Naive thymus-derived CD4-positive, alpha-beta T cell (primary cell): ENCODE measurements around the gene CACNA2D4. TPM values are rescaled to one million over a fixed set of nuclear protein-coding genes. Genes with fewer than 3 reads are reported as not detected.

ENCODE experiments used
- ATAC-seq: fragments of 150-1000 bp; cut with Tn5 transposase; 2 replicates; pipeline ENCODE4 v1.10.0; 2021; ENCODE audit warnings: mild to moderate bottlenecking, moderate library complexity
- CTCF ChIA-PET: fragments of 350-600 bp; sonication (Branson Sonifier 250); formaldehyde crosslinking; loops from one replicate; lab custom pipeline; 2021; ENCODE audit warnings: antibody characterized with exemption; lab: Charles Lee
- POLR2A ChIA-PET: fragments of 350-600 bp; sonication (Branson Sonifier 250); formaldehyde crosslinking; loops from one replicate; lab custom pipeline; 2021; ENCODE audit warnings: antibody characterized with exemption, inconsistent platforms; lab: Charles Lee
- DNase-seq, 9 donors: peaks; one replicate each; pipeline versions ENCODE4 v3.0.0 to v3.0.0-alpha.2; 2020 to 2022; ENCODE audit warnings: mixed read lengths in 1 of 9
- H3K27ac ChIP-seq: one replicate; pipeline ENCODE4 v1.7.0; 2013; ENCODE audit warnings: mild to moderate bottlenecking, low read depth, low read length, moderate library complexity
- H3K27me3 ChIP-seq, 2 donors: one replicate each; pipeline ENCODE4 v1.7.0; 2013; ENCODE audit warnings: low read length in 2 of 2, mild to moderate bottlenecking in 2 of 2, moderate library complexity in 2 of 2; ENCODE audit not compliant: control insufficient read depth in 2 of 2, insufficient read depth in 2 of 2
- H3K36me3 ChIP-seq, 3 experiments: 1 replicate in 2 of 3; 2 replicates in 1 of 3; pipeline ENCODE4 v1.7.0; 2013; ENCODE audit warnings: low read length in 3 of 3, mild to moderate bottlenecking in 3 of 3, moderate library complexity in 1 of 3; ENCODE audit not compliant: insufficient read depth in 3 of 3, control insufficient read depth in 2 of 3
- H3K4me1 ChIP-seq, 2 donors: one replicate each; pipeline ENCODE4 v1.7.0; 2013; ENCODE audit warnings: low read length in 2 of 2, mild to moderate bottlenecking in 2 of 2, moderate library complexity in 1 of 2; ENCODE audit not compliant: control insufficient read depth in 2 of 2, insufficient read depth in 2 of 2
- H3K4me3 ChIP-seq: 2 replicates; pipeline ENCODE4 v1.7.0; 2013; ENCODE audit warnings: mild to moderate bottlenecking, low read length
- H3K9me3 ChIP-seq, 3 experiments: 1 replicate in 2 of 3; 2 replicates in 1 of 3; pipeline ENCODE4 v1.7.0; 2013; ENCODE audit warnings: low read length in 3 of 3; ENCODE audit not compliant: control insufficient read depth in 2 of 3
- H3K27ac Mint-ChIP-seq, 9 donors: one replicate each; pipeline ENCODE4 v1.8.0; 2020 to 2022; ENCODE audit warnings: mixed read lengths in 9 of 9, mild to moderate bottlenecking in 8 of 9, moderate library complexity in 5 of 9, inconsistent platforms in 2 of 9
- H3K27me3 Mint-ChIP-seq, 5 donors: one replicate each; pipeline ENCODE4 v1.8.0; 2021 to 2022; ENCODE audit warnings: mixed read lengths in 5 of 5, mild to moderate bottlenecking in 1 of 5
- H3K36me3 Mint-ChIP-seq, 5 donors: one replicate each; pipeline ENCODE4 v1.8.0; 2020 to 2022; ENCODE audit warnings: mixed read lengths in 5 of 5, mild to moderate bottlenecking in 3 of 5, inconsistent platforms in 1 of 5
- H3K4me1 Mint-ChIP-seq, 7 donors: one replicate each; pipeline ENCODE4 v1.8.0; 2020 to 2022; ENCODE audit warnings: mixed read lengths in 7 of 7, mild to moderate bottlenecking in 3 of 7, inconsistent platforms in 1 of 7
- H3K4me3 Mint-ChIP-seq, 10 donors: one replicate each; pipeline ENCODE4 v1.8.0; 2020 to 2022; ENCODE audit warnings: mild to moderate bottlenecking in 10 of 10, mixed read lengths in 10 of 10, moderate library complexity in 6 of 10, inconsistent platforms in 2 of 10
- H3K9me3 Mint-ChIP-seq, 11 donors: one replicate each; pipeline ENCODE4 v1.8.0; 2020 to 2022; ENCODE audit warnings: mixed read lengths in 11 of 11, mild to moderate bottlenecking in 4 of 11, inconsistent platforms in 1 of 11, moderate library complexity in 1 of 11
- intact Hi-C, 2 donors: fragments of 100-400 bp; cut with micrococcal nuclease; formaldehyde crosslinking; loops; one replicate each; pipeline ENCODE4 v1.15.1; 2023
- polyA plus RNA-seq, 2 donors: library from polyadenylated mRNA; unstranded; fragments of 300-500 nt; fragmentation: Illumina TruSeq; gene quantifications; one replicate each; pipeline ENCODE4 v1.2.3, GENCODE V29; 2021
- total RNA-seq, 6 experiments: library from RNA in 5 of 6; stranded (reverse) in 5 of 6; gene quantifications; 1 replicate in 5 of 6; 2 replicates in 1 of 6; pipeline ENCODE4 v1.2.3 and lab custom pipeline; 2021 to 2026

CACNA2D4 gene
- total and polyA plus RNA-seq, 7 experiments from 2014 or later = 4.9 to 23.4 (median 9.5) TPM

- peaks cover 0 to 4% (median 0%) of the 10 kb centered on the region in 7 donors for H3K4me1 Mint-ChIP-seq
- H3K27me3 ChIP-seq = peaks cover 0 to 5% of the 10 kb centered on the region in 2 donors
- peaks cover 9 to 29% (median 17%) of the 10 kb centered on the region in 5 donors for H3K27me3 Mint-ChIP-seq
- DNase-seq = no peak
- no peak overlapping the region for H3K27ac Mint-ChIP-seq
- no peak overlapping the region for H3K4me3 Mint-ChIP-seq
- H3K27ac ChIP-seq = no peak overlapping the region
- H3K9me3 Mint-ChIP-seq = no peaks in the 10 kb centered on the region
- POLR2A ChIA-PET = no interaction called here
- no peaks in the 10 kb centered on the region for H3K4me1 ChIP-seq
- intact Hi-C loops = no loop called here
- H3K4me3 ChIP-seq = no peak overlapping the region
- H3K9me3 ChIP-seq = no peaks in the 10 kb centered on the region
- no peaks in the 10 kb centered on the region for H3K36me3 ChIP-seq
- ATAC-seq = no peak
- CTCF ChIA-PET = no interaction called here
- no peaks in the 10 kb centered on the region for H3K36me3 Mint-ChIP-seq
Observed at GRCh38 chr12:1826867-1827705, 91.4 kb downstream of the CACNA2D4 start.

DNA sequence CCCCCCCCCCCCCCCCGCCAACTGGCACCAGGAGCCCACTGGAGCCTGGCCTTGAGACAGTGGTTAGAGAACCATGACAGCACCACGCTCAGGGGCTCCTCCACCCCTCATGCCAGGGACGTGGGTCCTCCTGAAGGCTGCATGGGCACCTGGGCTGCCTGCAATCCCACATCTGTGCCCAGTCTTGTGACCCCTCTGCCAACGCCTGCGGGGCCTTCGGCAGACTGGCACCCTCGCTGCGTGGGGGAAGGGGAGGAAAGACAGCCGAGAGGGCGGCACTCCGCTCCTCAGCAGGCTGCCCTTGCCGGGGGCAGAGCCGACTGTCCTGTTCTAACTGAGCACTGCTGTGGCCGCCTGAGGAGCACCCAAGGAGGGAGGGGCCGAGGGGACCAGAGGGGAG, 92.1 kb downstream of the CACNA2D4 start:
- Mint-ChIP-seq H3K4me3 (no peak overlapping the region), H3K27me3 (peaks cover 4 to 26% (median 15%) of the 10 kb centered on the region in 5 donors), H3K27ac (no peak overlapping the region), H3K36me3 (no peaks in the 10 kb centered on the region), H3K4me1 (peaks cover 0 to 5% (median 0%) of the 10 kb centered on the region in 7 donors), H3K9me3 (no peaks in the 10 kb centered on the region)
- intact Hi-C loops = no loop called here
- ChIA-PET CTCF (no interaction called here), POLR2A (no interaction called here)
- Histone ChIP-seq H3K27ac (no peak overlapping the region), H3K4me1 (no peaks in the 10 kb centered on the region), H3K36me3 (no peaks in the 10 kb centered on the region), H3K9me3 (no peaks in the 10 kb centered on the region), H3K4me3 (no peak overlapping the region), H3K27me3 (peaks cover 0 to 5% of the 10 kb centered on the region in 2 donors)
- ATAC-seq = no peak
- DNase-seq = no peak

DNA sequence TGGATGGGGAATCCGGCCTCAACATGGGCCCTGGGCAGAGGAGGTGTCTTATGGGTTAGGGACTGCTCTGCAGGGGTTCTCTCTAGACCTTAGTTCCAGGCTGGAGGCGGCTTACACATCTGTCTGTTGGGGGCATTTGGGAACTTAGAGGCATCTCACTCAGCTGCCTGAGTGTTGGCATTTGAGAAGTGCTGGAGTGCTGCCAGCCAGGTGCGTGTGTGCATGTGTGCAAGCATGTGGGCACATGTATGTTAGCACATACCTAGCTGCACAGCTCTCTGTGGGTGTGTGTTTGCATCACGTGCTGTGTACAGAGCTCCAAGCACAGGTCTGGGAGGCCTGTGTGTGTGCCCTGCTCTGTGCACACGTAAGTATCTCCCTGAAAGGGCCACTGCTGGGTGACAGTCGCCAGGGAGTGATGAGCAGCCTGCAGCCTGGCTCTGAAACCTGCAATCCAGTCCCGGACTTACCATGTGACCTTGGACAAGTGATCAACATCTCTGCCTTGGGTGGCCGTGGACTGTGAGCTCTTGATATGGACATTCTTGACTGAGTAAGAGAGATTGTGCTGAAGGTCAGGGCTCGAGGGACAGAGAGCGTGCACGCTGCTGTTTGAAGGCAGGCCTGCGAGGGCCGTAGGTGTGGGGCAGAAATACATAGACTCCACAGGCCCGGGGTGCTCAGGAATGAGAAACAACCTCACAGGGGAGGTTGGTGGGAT, 92.9 kb downstream of the CACNA2D4 start:
- Mint-ChIP-seq H3K4me1 (peaks cover 0 to 3% (median 0%) of the 10 kb centered on the region in 7 donors), H3K4me3 (no peak overlapping the region), H3K36me3 (no peaks in the 10 kb centered on the region), H3K27ac (no peak overlapping the region), H3K27me3 (peaks cover 8 to 25% (median 16%) of the 10 kb centered on the region in 5 donors), H3K9me3 (no peaks in the 10 kb centered on the region)
- Histone ChIP-seq H3K36me3 (no peaks in the 10 kb centered on the region), H3K4me1 (no peaks in the 10 kb centered on the region), H3K27me3 (peaks cover 0 to 3% of the 10 kb centered on the region in 2 donors), H3K9me3 (no peaks in the 10 kb centered on the region), H3K27ac (no peak overlapping the region), H3K4me3 (no peak overlapping the region)
- ChIA-PET POLR2A (no interaction called here), CTCF (no interaction called here)
- ATAC-seq = no peak
- DNase-seq = no peak
- intact Hi-C loops = no loop called here

- DNase-seq (no peak), ATAC-seq (no peak)
- H3K4me1 ChIP-seq = no peaks in the 10 kb centered on the region
- H3K27me3 ChIP-seq = peaks cover 0 to 2% of the 10 kb centered on the region in 2 donors
- Mint-ChIP-seq H3K4me1 (peaks cover 0 to 10% (median 0%) of the 10 kb centered on the region in 7 donors), H3K9me3 (no peaks in the 10 kb centered on the region), H3K4me3 (no peak overlapping the region), H3K27ac (no peak overlapping the region), H3K36me3 (no peaks in the 10 kb centered on the region), H3K27me3 (peaks cover 13 to 32% (median 31%) of the 10 kb centered on the region in 5 donors)
- ChIA-PET CTCF (no interaction called here), POLR2A (no interaction called here)
- H3K27ac ChIP-seq = no peak overlapping the region
- H3K9me3 ChIP-seq = no peaks in the 10 kb centered on the region
- H3K4me3 ChIP-seq = no peak overlapping the region
- intact Hi-C loops = no loop called here
- no peaks in the 10 kb centered on the region for H3K36me3 ChIP-seq
Observed at GRCh38 chr12:1823237-1823636, 95.2 kb downstream of the CACNA2D4 start.

- Mint-ChIP-seq H3K9me3 (no peaks in the 10 kb centered on the region), H3K27ac (no peak overlapping the region), H3K4me3 (no peak overlapping the region), H3K27me3 (peaks cover 13 to 32% (median 31%) of the 10 kb centered on the region in 5 donors), H3K4me1 (peaks cover 0 to 10% (median 0%) of the 10 kb centered on the region in 7 donors), H3K36me3 (no peaks in the 10 kb centered on the region)
- POLR2A ChIA-PET = no interaction called here
- Histone ChIP-seq H3K4me3 (no peak overlapping the region), H3K27me3 (peaks cover 0 to 2% of the 10 kb centered on the region in 2 donors), H3K9me3 (no peaks in the 10 kb centered on the region), H3K4me1 (no peaks in the 10 kb centered on the region), H3K27ac (no peak overlapping the region), H3K36me3 (no peaks in the 10 kb centered on the region)
- ATAC-seq (no peak), DNase-seq (no peak)
- intact Hi-C loops = no loop called here
- CTCF ChIA-PET = no interaction called here
Observed at GRCh38 chr12:1822699-1823098, 95.8 kb downstream of the CACNA2D4 start.

GRCh38 chr12:1821805-1822204, 96.6 kb downstream of the CACNA2D4 start:
- no peak overlapping the region for H3K4me3 ChIP-seq
- ChIA-PET CTCF (no interaction called here), POLR2A (no interaction called here)
- H3K27me3 ChIP-seq = peaks cover 0 to 2% of the 10 kb centered on the region in 2 donors
- no peak overlapping the region for H3K27ac Mint-ChIP-seq
- intact Hi-C loops = no loop called here
- H3K4me3 Mint-ChIP-seq = no peak overlapping the region
- no peaks in the 10 kb centered on the region for H3K9me3 ChIP-seq
- peaks cover 0 to 2% (median 0%) of the 10 kb centered on the region in 11 donors for H3K9me3 Mint-ChIP-seq
- no peak overlapping the region for H3K27ac ChIP-seq
- H3K36me3 ChIP-seq = no peaks in the 10 kb centered on the region
- no peaks in the 10 kb centered on the region for H3K4me1 ChIP-seq
- no peaks in the 10 kb centered on the region for H3K36me3 Mint-ChIP-seq
- ATAC-seq = no peak
- peaks cover 13 to 32% (median 31%) of the 10 kb centered on the region in 5 donors for H3K27me3 Mint-ChIP-seq
- no peak for DNase-seq
- peaks cover 0 to 10% (median 0%) of the 10 kb centered on the region in 7 donors for H3K4me1 Mint-ChIP-seq
